Stimulated activated CD4-positive, alpha-beta T cell treated with anti-CD3 and anti-CD28 coated beads, Interleukin-12 subunit alpha, Interleukin-12 subunit beta, amount 100 ng/mL, for 48 hours (primary cell): ENCODE measurements around the gene SEC63.
"Not testable (repeated sequence)": the region's sequence is repeated elsewhere in the genome, so short reads cannot be mapped to it uniquely, and the experiment has no call there.

Source experiments
- DNase-seq, 3 donors: peaks; one replicate each; pipeline ENCODE4 v3.0.0-alpha.2; 2020; ENCODE audit warnings: low read depth in 2 of 3, low spot score in 1 of 3

Gene SEC63

DNA sequence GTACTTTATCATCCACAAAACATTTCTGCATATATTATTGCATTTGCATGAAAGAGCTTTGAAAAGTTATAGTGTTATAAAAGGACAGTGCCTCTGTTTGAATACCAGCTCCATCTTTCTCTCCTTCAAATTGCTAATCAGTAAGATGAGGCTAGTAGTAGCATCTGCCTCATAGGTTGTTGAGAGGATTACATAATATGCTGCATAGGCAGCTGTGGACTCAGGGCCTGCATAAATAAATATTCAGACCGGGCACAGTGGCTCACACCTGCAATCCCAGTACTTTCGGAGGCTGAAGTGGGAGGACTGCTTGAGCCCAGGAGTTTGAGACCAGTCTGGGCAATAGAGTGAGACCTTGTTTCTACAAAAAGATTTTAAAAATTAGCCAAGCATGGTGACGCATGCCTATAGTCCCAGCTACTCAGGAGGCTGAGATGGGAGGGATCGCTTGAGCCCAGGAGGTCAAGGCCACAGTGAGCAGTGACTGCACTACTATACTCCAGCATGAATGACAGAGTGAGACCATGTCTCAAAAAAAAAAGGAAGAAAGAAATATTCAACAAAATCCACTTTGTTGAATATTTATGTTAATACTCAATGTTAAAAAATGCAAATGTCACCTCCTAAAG lies 18.3 kb upstream of the SEC63 start:
- no peak for DNase-seq

DNA sequence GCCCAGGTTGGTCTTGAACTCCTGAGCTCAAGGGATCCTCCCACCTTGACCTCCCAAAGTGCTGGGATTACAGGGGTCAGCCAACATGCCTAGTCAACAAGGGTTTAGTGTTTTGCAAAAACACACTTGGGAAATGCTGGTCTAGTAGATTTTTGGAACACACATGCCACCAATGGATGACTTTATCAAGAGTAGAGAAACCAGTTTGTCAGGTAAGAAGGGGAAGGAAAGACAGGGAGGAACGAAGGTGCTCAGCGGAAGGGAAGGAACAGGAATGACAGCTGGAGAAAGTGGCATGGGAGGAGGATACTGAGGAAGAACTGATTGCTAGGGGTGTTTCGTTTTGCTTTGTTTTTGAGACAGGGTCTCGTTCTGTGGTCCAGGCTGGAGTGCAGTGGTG lies 15.6 kb upstream of the SEC63 start:
- no peak for DNase-seq

DNA sequence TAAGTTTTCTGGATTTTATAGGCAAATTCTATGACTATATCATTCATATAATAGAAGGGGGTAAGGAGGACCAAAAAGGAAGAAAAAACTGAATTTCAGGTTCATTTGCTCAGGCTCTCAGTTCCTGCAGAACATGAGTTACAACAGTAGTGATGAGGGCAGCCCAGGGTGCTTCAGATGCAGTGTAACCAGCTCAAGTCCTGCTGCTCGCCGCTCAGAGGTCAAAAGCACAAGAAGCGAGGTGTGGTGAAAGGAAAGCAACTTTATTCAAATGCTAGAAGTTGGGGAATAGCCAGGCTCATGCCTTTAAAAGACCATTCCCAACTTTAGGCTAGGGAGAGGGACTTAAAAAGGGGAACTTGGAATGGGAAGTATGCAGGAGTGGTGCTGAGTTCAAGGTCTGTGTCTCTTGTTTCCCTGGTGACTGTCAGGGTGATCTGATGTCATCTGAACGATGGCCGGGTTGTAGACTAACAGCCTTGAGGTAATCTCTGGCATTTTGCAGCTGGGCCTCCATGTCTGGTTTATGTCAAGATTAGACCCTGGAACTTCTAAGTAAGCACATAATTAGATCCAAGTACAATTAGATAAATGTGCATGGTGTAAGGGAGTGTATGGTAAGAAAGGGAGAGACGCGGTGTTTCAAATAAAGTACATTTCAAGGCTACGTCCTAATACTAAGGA lies 14.5 kb upstream of the SEC63 start:
- DNase-seq, result no peak

DNA sequence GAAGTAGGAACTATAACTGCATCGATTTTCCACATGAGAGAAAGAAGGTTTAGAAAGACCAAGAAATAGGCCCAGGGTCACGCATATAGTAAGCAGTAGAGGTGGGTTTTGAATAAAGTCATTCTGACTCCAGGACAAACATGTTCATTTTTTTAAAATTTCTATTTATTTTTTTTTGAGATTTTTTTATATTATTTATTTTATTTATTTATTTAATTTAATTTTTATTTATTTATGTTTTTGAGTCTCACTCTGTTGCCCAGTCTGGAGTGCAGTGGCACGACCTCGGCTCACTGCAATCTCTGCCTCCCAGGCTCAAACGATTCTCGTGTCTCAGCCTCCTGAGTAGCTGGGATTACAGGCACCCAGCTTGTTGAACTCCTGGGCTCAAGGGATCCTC lies 13.2 kb upstream of the SEC63 start:
- no peak for DNase-seq

DNA sequence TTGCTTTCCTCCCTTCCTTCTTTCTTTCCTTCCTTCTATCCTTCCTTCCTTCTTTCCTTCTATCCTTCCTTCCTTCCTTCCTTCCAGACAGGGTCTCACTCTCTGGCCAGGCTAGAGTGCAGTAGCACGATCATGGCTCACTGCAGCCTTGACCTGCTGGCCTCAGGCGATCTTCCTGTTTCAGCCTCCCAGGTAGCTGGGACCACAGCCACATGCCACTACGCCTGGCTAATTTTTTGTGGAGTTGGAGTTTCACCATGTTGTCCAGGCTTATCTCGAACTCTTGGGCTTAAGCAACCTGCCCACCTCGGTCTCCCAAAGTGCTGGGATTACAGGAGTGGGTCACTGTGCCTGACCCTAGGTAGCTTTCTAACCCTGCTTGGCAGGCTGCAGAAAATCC lies 12.2 kb upstream of the SEC63 start:
- no peak for DNase-seq

DNA sequence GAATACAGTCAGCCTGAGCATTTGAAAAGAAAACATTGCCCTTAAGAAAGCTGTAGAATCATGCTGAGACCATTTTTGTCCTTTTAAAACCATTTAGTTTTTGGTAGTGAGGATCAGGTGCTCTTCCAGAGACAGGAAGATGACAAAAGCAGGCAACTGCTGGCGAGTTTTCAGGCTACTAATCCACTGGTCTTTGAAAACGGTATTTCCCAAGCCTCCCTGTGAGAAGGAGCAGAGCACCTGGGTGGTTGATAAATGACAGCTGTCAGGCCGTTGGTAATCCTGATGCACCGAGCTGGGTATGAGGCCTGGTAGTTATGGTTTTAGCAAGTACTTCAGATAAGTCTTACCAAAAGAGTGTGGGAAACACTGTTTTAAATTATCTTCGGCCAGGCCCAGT lies 10.1 kb upstream of the SEC63 start:
- no peak for DNase-seq

DNA sequence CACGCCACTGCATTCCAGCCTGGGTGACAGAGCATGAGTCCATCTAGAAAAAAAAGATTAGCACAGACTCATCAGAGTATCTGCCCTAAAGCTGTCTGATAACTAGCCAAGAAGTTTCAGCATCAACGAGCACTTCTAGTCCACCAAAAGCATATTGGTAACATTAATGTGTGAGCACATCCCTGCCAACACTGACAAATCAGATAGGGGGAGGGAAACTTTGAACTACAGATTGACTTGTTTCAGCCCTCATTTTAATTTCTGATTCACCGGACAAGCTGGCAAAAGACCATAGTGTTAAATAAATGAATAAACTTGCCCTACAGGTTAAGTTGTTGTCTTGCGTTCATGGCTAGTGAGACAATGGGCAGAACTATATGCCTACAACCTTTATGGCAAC lies 7.7 kb upstream of the SEC63 start:
- no peak for DNase-seq

DNA sequence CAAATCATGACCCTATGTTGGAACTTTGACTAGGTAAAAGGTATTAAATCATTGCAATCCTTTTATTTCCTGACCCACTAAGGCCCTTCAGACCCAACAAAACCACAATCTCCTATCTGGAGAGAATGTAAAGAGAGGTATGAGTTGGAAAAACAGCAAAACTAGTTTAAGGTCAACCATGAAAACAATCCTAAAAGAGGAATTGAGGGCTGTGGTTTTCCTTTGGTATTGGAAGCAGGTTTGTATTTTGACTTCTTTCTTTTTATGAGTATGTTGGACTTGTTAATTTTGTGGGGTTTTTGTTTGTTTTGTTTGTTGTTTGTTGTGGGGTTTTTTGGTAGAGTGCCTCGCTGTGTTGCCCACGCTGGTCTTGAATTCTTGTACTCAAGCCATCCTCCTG lies 4.7 kb upstream of the SEC63 start:
- DNase-seq, result no peak

DNA sequence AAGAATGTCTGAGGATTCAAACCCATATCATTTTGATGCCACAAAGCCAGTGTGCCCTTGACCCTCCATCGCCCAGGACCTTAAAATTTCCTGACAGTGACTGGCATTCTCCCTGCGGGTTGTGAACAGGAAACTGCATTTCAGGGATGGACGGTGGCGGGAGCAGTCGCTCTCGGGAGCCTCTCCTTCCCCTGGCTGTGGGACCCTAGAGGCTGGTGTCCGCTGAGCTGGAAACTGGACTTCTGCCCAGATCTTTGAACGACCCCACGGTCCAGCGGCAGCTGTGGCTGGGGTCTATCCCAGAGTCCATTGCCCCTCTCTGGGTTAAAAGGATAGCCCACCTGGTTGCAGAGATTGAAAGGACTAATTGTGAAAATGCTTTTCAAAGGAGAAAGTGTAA lies 1.4 kb upstream of the SEC63 start:
- no peak for DNase-seq

DNA sequence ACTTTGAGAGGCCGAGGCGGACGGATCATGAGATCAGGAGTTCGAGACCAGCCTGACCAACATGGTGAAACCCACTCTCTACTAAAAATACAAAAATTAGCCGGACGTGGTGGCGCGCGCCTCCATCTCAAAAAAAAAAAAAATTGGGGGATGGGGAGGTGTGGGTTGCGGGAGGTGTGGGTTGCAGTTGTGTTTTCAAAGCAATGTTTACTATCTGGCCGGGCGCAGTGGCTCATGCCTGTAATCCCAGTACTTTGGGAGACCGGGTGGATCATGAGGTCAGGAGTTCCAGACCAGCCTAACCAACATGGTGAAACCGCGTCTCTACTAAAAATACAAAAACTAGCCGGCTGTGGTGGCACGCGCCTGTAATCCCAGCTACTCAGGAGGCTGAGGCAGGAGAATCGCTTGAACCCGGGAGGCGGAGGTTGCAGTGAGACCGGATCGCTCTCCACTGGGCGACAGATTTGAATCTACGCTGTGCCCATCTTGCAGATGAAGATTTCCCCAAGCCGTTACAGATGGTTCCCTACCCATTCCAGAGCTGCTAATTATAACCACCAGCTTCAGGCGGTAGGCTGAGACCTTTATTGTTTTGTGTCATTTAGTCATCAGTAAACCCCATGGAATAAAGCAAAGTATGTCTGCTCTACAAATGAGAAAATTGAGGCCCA lies 818 bp upstream of the SEC63 start:
- DNase-seq, result not testable (repeated sequence)

DNA sequence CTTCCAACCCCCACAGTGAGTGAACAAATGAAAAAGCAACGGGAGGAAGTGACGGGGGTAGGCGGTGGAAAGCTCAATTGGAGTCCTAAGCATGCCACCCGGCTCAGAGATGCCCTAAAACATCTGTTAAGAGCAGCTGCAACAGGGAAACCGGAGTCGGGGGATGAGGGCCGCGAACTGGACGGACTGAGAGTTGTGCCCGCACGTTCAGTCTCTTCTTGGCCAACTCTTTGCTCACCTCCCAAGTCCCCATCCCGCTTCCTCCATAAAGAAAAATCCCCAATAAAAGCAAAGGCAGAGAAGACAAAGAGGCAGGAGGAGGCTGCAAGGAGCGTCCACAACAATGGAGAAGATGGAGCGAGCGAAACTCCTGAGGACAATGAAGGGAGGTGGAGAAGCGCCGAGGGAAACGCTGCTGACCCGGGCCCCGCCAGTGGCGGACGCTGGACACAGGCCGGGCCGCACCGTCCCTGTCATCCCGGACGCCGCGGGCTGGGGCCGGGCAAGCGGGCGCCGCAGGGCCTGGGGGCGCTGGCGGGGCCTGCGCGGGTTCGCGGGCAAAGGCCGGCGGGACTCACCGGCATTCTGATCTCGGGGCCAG lies 600 bp downstream of the SEC63 start:
- peak; percentile 48 to 51 (median 49) for DNase-seq

DNA sequence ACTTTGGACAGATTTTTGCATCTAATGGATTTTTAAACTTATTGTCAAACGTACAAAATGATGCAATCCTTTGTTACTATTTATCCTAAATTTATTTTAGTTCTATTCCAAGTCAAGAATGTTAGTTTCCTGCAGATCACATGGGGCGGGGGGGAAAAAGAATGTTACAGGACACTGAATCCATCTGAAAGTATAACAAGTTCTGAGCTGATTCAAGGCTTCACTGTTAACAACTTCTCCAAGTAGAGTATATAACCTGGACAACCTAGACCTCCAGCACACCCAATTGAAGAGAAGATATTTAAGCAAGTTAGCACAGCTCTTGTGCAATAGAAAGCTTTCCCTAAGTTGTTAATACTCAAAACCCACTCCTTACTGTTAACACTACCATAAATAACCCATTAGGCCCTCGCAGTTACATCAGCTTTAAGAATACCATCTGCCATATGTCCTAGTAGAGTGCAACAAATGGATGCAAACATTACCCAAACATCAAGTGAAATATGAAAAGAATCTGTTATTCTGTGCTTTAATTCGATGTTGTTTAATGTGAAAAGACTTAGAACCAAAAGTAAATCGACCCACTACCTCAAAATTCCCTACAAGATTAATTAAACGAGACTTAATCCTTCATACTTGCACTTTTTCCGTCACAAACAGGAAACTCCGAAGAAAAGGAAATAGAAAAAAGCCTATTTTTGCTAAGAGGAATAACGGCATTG lies 1.3 kb downstream of the SEC63 start:
- no peak for DNase-seq

DNA sequence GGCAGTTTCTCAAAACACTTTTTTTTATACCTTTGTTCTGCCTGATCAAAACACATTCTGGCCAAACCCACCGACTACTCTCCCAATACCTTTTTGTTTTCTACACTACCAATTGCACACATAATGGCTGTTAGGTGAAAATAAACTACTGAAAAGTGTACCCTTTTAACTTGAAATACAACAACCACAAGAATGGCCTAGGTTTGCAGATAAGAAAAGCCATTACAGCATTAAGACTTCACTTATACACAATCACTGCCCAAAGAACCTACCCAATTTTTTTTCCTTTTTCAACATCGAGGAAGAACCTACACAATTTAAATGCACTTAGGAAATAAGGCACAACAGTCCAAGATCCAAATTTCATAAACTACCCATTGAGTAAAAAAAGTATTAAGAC lies 1.8 kb downstream of the SEC63 start:
- no peak for DNase-seq

DNA sequence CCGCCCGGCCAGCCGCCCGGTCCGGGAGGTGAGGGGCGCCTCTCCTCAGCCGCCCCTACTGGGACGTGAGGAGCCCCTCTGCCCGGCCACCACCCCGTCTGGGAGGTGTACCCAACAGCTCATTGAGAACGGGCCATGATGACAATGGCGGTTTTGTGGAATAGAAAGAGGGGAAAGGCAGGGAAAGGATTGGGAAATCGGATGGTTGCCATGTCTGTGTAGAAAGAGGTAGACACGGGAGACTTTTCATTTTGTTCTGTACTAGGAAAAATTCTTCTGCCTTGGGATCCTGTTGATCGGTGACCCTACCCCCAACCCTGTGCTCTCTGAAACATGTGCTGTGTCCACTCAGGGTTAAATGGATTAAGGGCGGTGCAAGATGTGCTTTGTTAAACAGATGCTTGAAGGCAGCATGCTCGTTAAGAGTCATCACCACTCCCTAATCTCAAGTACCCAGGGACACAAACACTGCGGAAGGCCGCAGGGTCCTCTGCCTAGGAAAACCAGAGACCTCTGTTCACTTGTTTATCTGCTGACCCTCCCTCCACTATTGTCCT lies 4.1 kb downstream of the SEC63 start:
- not testable (repeated sequence) for DNase-seq

DNA sequence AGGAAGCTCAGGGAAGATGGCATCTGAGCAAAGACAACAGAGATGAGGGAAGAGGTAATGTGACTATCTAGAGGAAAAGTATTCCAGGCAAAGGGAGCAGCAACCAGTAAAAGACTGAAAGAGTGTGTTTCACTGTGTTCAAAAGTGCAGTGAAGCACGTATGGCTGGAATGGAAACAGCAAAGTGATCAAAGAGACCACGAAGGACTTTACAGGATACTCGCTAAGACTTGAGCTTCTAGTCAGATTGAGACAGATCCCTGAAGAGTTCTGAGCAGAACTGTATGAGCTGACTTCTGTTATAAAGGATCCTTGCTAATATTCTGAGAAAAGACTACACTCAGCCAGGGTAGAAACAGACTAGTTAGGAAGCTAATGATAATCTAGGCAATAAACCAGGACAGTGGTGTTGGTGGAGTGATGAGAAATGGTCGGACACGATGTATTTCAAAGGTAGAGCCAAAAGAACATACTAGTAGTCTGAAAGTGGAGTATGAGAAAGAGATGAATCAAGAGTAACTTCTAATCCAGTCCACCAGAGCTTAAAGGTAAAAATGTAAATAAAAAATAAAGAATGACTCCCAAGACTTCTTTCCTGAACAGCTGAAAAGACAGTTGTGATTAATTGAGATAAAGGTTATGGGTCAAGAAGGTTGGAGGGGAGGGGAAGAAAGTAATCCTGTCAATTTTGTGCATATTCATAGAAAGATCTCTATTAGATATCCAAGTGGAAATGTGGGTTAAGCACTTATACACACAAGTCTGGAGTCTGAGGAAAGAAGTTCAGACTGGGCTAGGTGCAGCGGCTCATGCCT lies 14.2 kb downstream of the SEC63 start:
- DNase-seq, result no peak

DNA sequence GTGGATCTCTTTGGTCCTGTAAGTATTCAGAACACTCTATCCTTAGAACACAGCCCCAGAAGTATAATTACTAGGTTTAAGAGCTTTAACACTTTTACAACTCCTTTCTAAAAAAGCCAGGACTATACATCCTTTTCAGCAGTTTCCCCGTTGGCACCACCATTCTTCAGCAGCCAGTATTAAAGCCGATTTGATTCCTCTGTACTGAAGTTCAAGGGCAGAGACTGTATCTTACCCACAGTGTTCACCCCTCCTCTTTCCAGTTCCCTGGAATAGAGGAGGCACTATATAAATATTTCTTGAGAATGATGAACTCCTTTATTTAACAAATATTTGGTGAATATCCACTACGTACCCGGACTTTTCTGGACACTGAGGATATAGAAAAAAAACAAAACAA lies 15.9 kb downstream of the SEC63 start:
- DNase-seq, result no peak

DNA sequence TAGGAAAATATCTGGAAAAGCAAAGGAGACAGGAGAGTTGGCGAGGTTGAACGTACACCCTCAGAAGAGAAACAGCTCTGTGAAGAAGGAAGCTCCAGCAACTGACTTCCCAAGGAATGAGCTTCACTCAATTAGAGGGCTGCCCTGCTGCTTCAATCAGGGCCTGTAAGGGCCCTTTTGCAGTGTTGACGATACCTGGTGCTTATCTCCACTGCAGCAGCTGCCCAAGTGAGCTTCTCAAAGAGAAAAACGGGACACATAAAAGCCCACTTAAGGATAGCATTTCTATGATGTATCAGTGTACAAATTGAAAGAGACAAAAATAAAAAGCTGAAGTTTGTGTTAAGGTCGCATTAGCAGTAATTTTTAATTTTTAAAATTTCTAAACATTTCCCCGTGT lies 16.4 kb downstream of the SEC63 start:
- DNase-seq, result no peak

DNA sequence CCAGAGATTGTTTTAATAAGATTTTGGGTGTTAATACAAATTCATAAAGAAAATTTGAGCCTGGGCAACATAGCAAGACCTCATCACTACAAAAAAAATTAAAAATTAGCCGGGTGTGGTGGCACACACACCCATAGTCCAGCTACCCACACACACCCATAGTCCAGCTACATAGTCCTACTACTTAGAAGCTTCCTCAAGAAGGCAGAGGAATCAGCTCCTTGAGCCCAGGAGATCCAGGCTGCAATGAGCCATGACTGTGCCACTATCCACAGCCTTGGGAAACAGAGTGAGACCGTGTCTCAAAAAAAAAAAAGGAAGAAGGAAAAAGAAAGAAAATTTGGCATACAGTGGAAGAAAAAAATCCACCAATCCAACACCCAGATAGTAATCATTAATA lies 16.8 kb downstream of the SEC63 start:
- no peak for DNase-seq

DNA sequence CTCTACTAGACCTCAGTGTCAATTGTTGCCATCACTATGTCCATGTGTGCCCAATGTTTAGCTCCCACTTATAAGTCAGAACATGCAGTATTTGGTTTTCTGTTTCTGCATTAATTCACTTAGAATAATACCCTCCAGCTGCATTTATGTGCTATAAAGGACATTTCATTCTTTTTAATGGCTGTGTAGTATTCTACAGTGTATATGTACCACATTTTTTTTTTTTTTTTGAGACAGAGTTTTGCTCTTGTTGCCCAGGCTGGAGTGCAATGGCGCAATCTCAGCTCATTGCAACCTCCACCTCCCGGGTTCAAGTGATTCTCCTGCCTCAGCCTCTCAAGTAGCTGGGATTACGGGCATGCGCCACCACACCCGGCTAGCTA lies 21.1 kb downstream of the SEC63 start:
- DNase-seq, result not testable (repeated sequence)

DNA sequence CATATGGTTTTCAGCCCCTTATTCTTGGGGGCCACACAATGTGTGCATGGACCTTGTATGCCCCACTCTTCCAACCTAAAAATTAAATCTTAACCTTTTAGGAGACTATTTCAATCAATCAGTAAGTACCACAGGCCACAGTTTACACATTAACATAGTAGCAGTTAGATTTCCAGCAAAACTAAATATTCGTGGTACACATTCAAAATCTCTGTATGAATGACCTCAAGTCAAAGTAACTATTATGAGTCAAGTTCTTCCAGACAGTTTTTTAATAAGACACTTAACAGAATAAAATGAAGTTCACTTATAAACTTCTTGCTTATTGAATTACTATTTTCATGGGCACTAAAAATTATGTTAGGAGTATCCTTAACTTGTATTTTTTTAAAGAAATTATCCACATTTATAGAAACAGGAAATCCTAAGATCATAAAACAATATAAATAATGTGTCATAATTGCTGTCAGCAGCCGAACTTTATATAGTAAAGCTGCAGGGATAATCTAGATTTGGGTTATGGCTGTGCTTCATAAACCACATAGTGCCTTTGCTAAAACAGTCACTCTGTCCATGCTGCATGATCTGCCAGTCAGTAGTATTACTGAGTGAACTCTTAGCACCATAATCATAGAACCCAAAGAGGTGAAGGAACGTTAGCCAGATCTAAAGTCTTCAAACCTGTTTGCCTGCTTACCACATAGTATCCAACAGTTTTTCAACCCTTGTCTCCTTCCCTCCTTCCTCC lies 21.7 kb downstream of the SEC63 start:
- DNase-seq, result no peak
